ENCODE measurements around the gene ZBTB7A.
A peak's percentile ranks its signal among the peaks of the same experiment; 100 is the strongest.

DNA sequence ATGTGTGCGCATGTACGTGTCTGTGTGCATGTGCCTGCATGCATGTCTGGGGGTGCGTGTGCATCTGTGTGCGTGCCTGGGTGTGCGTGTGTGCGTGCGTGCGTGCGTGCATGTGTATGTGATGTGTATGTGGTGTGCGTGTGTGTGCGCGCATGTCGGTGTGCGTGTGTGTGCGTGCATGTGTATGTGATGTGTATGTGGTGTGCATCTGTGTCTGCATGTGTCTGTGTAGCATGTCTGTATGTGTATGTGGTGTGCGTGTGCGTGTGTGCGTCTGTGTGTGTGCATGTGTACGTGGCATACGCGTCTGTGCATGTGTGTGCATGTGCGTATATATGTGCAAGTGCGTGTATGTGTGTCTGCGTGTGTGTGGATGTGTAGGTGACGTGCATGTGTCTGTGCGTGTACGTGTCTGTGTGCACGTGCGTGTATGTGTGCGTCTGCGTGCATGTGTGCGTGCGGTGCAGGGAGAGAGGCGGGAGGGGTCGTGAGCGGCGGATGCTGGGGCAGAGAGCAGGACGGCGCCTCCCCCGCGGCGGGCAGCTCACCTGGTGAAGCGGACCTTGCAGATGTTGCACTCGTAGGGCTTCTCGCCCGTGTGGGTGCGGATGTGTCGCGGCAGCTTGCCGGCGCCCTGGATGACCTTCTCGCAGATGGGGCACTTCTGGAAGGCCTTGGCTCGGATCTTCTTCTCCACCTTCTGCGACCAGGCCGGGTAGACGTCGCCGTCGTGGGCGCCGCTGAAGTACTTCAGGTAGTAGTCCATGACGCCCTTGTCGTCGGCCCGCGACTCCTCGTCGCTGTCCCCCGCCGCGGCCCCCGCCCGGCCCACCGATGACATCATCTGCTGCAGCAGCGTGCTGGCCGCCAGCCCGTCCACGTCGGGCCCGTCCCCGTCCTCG lies 13.0 kb downstream of the ZBTB7A start:
- TF ChIP-seq EP300 (IDR thresholded peaks at IDR 0.05) (no peak), POLR2AphosphoS5 (IDR thresholded peaks at IDR 0.05) (peak in 1 of 2 donors; percentile 30), POLR2A (IDR thresholded peaks at IDR 0.05; ENCODE audit: low read depth) (no peak)
- TF ChIP-seq, protein P1, sequence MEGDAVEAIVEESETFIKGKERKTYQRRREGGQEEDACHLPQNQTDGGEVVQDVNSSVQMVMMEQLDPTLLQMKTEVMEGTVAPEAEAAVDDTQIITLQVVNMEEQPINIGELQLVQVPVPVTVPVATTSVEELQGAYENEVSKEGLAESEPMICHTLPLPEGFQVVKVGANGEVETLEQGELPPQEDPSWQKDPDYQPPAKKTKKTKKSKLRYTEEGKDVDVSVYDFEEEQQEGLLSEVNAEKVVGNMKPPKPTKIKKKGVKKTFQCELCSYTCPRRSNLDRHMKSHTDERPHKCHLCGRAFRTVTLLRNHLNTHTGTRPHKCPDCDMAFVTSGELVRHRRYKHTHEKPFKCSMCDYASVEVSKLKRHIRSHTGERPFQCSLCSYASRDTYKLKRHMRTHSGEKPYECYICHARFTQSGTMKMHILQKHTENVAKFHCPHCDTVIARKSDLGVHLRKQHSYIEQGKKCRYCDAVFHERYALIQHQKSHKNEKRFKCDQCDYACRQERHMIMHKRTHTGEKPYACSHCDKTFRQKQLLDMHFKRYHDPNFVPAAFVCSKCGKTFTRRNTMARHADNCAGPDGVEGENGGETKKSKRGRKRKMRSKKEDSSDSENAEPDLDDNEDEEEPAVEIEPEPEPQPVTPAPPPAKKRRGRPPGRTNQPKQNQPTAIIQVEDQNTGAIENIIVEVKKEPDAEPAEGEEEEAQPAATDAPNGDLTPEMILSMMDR (IDR thresholded peaks at IDR 0.05) = no peak

All from esophagus muscularis mucosa (tissue), 4 donors.